ENCODE measurements around the gene CMKLR1. TPM values are rescaled to one million over a fixed set of nuclear protein-coding genes. Genes with fewer than 3 reads are reported as not detected.
A peak's percentile ranks its signal among the peaks of the same experiment; 100 is the strongest.

CMKLR1 gene
- total and polyA plus RNA-seq, 5 experiments from 2014 or later, result 0.27 to 3.0 (median 0.83) TPM; not detected in 2

GRCh38 chr12:108316176-108317086, 22.7 kb downstream of the CMKLR1 start:
- no peaks in the 10 kb centered on the region for H3K36me3 Mint-ChIP-seq
- DNase-seq (no peak), ATAC-seq (no peak)
- H3K27ac Mint-ChIP-seq, result peak overlapping the region in 2 of 10 donors; percentile 61 to 91
- H3K4me1 Mint-ChIP-seq, result peaks cover 10 to 53% (median 27%) of the 10 kb centered on the region in 4 donors
- peaks cover 0 to 40% (median 6%) of the 10 kb centered on the region in 5 donors for H3K27me3 Mint-ChIP-seq
- POLR2A ChIA-PET, result no interaction called here
- peaks cover 0 to 6% (median 0%) of the 10 kb centered on the region in 9 donors for H3K9me3 Mint-ChIP-seq
- H3K4me3 Mint-ChIP-seq, result no peak overlapping the region

GRCh38 chr12:108315486-108316105, 23.5 kb downstream of the CMKLR1 start:
- Mint-ChIP-seq H3K9me3 (peaks cover 0 to 6% (median 0%) of the 10 kb centered on the region in 9 donors), H3K27me3 (peaks cover 0 to 35% (median 5%) of the 10 kb centered on the region in 5 donors), H3K36me3 (no peaks in the 10 kb centered on the region), H3K4me1 (peaks cover 10 to 52% (median 27%) of the 10 kb centered on the region in 4 donors), H3K27ac (peak overlapping the region in 3 of 10 donors; percentile 38 to 61 (median 48)), H3K4me3 (no peak overlapping the region)
- DNase-seq (no peak), ATAC-seq (no peak)
- POLR2A ChIA-PET, result no interaction called here

- ATAC-seq, result peak in 1 of 2 donors; percentile 65
- peak in 2 of 10 donors; percentile 16 to 20 for DNase-seq
- Mint-ChIP-seq H3K27me3 (peaks cover 0 to 22% (median 3%) of the 10 kb centered on the region in 5 donors), H3K4me1 (peaks cover 10 to 54% (median 25%) of the 10 kb centered on the region in 4 donors), H3K27ac (peak overlapping the region in 7 of 10 donors; percentile 16 to 92 (median 79)), H3K36me3 (no peaks in the 10 kb centered on the region), H3K9me3 (peaks cover 0 to 6% (median 0%) of the 10 kb centered on the region in 9 donors), H3K4me3 (peak overlapping the region in 7 of 10 donors; percentile 35 to 83 (median 67))
- POLR2A ChIA-PET, result interaction anchor here (0.7 kb wide), 1 partner anchor 405 kb away, joined by 3 read pairs; no protein-coding TSS in a partner anchor
These were observed 25.3 kb downstream of the CMKLR1 start for GRCh38 chr12:108313606-108314351.

GRCh38 chr12:108313241-108313605, 25.9 kb downstream of the CMKLR1 start:
- ATAC-seq (no peak), DNase-seq (no peak)
- Mint-ChIP-seq H3K9me3 (peaks cover 0 to 6% (median 0%) of the 10 kb centered on the region in 9 donors), H3K27me3 (peaks cover 0 to 16% (median 3%) of the 10 kb centered on the region in 5 donors), H3K27ac (peak overlapping the region in 4 of 10 donors; percentile 30 to 92 (median 82)), H3K4me1 (peaks cover 10 to 54% (median 25%) of the 10 kb centered on the region in 4 donors), H3K4me3 (peak overlapping the region in 5 of 10 donors; percentile 55 to 83 (median 75)), H3K36me3 (no peaks in the 10 kb centered on the region)
- POLR2A ChIA-PET, result no interaction called here

GRCh38 chr12:108312693-108313189, 26.4 kb downstream of the CMKLR1 start:
- H3K4me1 Mint-ChIP-seq, result peaks cover 10 to 54% (median 25%) of the 10 kb centered on the region in 4 donors
- peaks cover 0 to 2% (median 0%) of the 10 kb centered on the region in 9 donors for H3K9me3 Mint-ChIP-seq
- no peaks in the 10 kb centered on the region for H3K36me3 Mint-ChIP-seq
- peaks cover 0 to 12% (median 2%) of the 10 kb centered on the region in 5 donors for H3K27me3 Mint-ChIP-seq
- no peak overlapping the region for H3K4me3 Mint-ChIP-seq
- DNase-seq, result peak in 1 of 10 donors; percentile 14
- no peak for ATAC-seq
- peak overlapping the region in 3 of 10 donors; percentile 41 to 61 (median 48) for H3K27ac Mint-ChIP-seq
- POLR2A ChIA-PET, result no interaction called here

- DNase-seq, result no peak
- peaks cover 0 to 13% (median 0%) of the 10 kb centered on the region in 5 donors for H3K27me3 Mint-ChIP-seq
- peaks cover 10 to 57% (median 25%) of the 10 kb centered on the region in 4 donors for H3K4me1 Mint-ChIP-seq
- POLR2A ChIA-PET, result no interaction called here
- peak overlapping the region in 4 of 10 donors; percentile 41 to 61 (median 50) for H3K27ac Mint-ChIP-seq
- H3K9me3 Mint-ChIP-seq, result no peaks in the 10 kb centered on the region
- no peak overlapping the region for H3K4me3 Mint-ChIP-seq
- ATAC-seq, result no peak
- no peaks in the 10 kb centered on the region for H3K36me3 Mint-ChIP-seq
These were observed 26.9 kb downstream of the CMKLR1 start for GRCh38 chr12:108312073-108312659.

GRCh38 chr12:108311605-108312004, 27.5 kb downstream of the CMKLR1 start:
- no peaks in the 10 kb centered on the region for H3K9me3 Mint-ChIP-seq
- DNase-seq (no peak), ATAC-seq (no peak)
- peaks cover 0 to 18% (median 0%) of the 10 kb centered on the region in 5 donors for H3K27me3 Mint-ChIP-seq
- H3K27ac Mint-ChIP-seq, result peak overlapping the region in 3 of 10 donors; percentile 45 to 78 (median 52)
- peaks cover 10 to 63% (median 26%) of the 10 kb centered on the region in 4 donors for H3K4me1 Mint-ChIP-seq
- POLR2A ChIA-PET, result no interaction called here
- H3K36me3 Mint-ChIP-seq, result no peaks in the 10 kb centered on the region
- no peak overlapping the region for H3K4me3 Mint-ChIP-seq

GRCh38 chr12:108310489-108310888, 28.6 kb downstream of the CMKLR1 start:
- no peak overlapping the region for H3K4me3 Mint-ChIP-seq
- no peak overlapping the region for H3K27ac Mint-ChIP-seq
- H3K27me3 Mint-ChIP-seq, result peaks cover 0 to 19% (median 5%) of the 10 kb centered on the region in 5 donors
- H3K9me3 Mint-ChIP-seq, result no peaks in the 10 kb centered on the region
- POLR2A ChIA-PET, result no interaction called here
- peaks cover 10 to 62% (median 23%) of the 10 kb centered on the region in 4 donors for H3K4me1 Mint-ChIP-seq
- ATAC-seq, result no peak
- H3K36me3 Mint-ChIP-seq, result no peaks in the 10 kb centered on the region
- no peak for DNase-seq

- Mint-ChIP-seq H3K9me3 (no peaks in the 10 kb centered on the region), H3K4me1 (peaks cover 10 to 59% (median 23%) of the 10 kb centered on the region in 4 donors)
These were observed 29.3 kb downstream of the CMKLR1 start for GRCh38 chr12:108309674-108310312.

GRCh38 chr12:108308395-108309085, 30.6 kb downstream of the CMKLR1 start:
- Mint-ChIP-seq H3K36me3 (no peaks in the 10 kb centered on the region), H3K27me3 (peaks cover 0 to 30% (median 12%) of the 10 kb centered on the region in 5 donors), H3K9me3 (no peaks in the 10 kb centered on the region), H3K4me1 (peaks cover 3 to 60% (median 17%) of the 10 kb centered on the region in 4 donors), H3K27ac (no peak overlapping the region), H3K4me3 (no peak overlapping the region)
- ATAC-seq (no peak), DNase-seq (no peak)
- POLR2A ChIA-PET, result no interaction called here

More at GRCh38 chr12:108309674-108310312, 29.3 kb downstream of the CMKLR1 start:
- no peak overlapping the region for H3K4me3 Mint-ChIP-seq
- ATAC-seq, result no peak
- peaks cover 0 to 26% (median 8%) of the 10 kb centered on the region in 5 donors for H3K27me3 Mint-ChIP-seq
- POLR2A ChIA-PET, result no interaction called here
- peak overlapping the region in 1 of 10 donors; percentile 33 for H3K27ac Mint-ChIP-seq
- no peak for DNase-seq
- H3K36me3 Mint-ChIP-seq, result no peaks in the 10 kb centered on the region

- H3K9me3 Mint-ChIP-seq, result no peaks in the 10 kb centered on the region
- ATAC-seq (no peak), DNase-seq (no peak)
- H3K27me3 Mint-ChIP-seq, result peaks cover 0 to 30% (median 14%) of the 10 kb centered on the region in 5 donors
- peak overlapping the region in 1 of 10 donors; percentile 57 for H3K4me3 Mint-ChIP-seq
- POLR2A ChIA-PET, result no interaction called here
- peak overlapping the region in 2 of 10 donors; percentile 59 to 70 for H3K27ac Mint-ChIP-seq
- peaks cover 0 to 52% (median 10%) of the 10 kb centered on the region in 4 donors for H3K4me1 Mint-ChIP-seq
- no peaks in the 10 kb centered on the region for H3K36me3 Mint-ChIP-seq
These were observed 32.1 kb downstream of the CMKLR1 start for GRCh38 chr12:108307006-108307405.

Data from naive thymus-derived CD8-positive, alpha-beta T cell (primary cell).